ENCODE data around the gene HESX1. TPM values are rescaled to one million over a fixed set of nuclear protein-coding genes. Genes with fewer than 3 reads are reported as not detected.

The HESX1 gene
- total and polyA plus RNA-seq, 2 of the 8 experiments (the other 6 are each of a cell fraction or from before 2014, with no cell fraction given): 7.1 to 12.0 TPM

DNA sequence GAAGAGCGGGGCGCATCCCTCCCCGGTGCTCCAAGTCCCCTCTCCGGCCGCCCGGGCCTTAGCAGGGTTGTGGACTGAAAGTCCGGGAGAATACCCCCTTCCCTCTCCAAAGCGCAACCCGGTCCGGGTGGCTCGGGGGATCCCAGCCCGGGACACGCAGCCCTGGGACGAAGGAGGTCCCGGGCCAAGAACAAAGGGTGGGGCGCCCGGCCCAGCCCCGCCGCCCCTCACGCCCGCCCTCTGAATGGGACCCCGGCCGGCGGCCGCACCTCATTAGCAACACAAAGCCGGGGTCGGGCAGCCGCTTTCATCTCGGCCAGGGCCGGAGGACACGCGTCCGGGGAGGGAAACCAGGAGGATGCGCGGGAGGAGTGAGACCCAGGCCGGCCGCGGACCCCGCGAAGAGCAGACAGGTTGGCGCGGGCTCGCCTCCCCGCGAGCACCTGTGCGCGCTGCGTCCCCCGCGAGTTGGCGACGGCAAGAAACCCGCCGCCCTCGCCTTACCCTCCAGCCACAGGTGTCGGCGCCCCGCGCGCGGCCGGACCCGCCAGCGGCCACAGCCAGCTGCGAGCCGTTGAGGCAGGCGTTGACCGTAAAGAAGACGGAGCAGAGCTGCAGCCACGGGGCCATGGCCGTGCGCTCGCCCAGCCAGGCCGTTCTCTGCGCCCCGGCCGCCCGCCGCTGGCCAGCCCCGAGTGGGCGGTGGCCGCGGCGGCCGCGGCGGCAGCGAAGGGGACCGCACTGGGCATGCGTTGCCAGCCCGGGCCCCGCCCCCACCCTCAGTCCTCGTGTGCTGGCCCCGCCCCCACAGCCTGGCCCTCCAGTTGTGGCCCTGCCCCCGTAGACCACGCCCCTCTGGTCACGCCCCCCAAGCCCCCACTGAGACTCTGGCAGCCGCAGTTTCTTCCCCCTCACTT, 34.9 kb downstream of the HESX1 start, which contains the start of gene IL17RD (continued):
- TF ChIP-seq TAF7 (optimal IDR thresholded peaks at IDR 0.05; ENCODE audit: borderline replicate concordance, low read depth, low read length) (peak; percentile 13), SP1 (IDR thresholded peaks at IDR 0.05; ENCODE audit: low read depth, low read length) (no peak), BACH1 (IDR thresholded peaks at IDR 0.05; ENCODE audit: low read length) (peak; percentile 39), YY1 (IDR thresholded peaks at IDR 0.05; ENCODE audit: low read depth, low read length) (0 out of 2 replicates have a peak, but pooled peaks have one; percentile 7), MAX (IDR thresholded peaks at IDR 0.05) (peak; percentile 49; the same call in 1 of the 2 replicates), JUND (IDR thresholded peaks at IDR 0.05; ENCODE audit: low read length) (no peak), KDM1A (IDR thresholded peaks at IDR 0.05; ENCODE audit: borderline replicate concordance, low read length) (no peak), CTBP2 (IDR thresholded peaks at IDR 0.05; ENCODE audit: borderline replicate concordance, insufficient read depth, insufficient read length, low read length) (no peak), GABPA (IDR thresholded peaks at IDR 0.05; ENCODE audit: borderline replicate concordance, insufficient read depth, low read length) (no peak), HDAC2 (IDR thresholded peaks at IDR 0.05; ENCODE audit: borderline replicate concordance in 1 of 2, low read depth in 2 of 2, low read length in 2 of 2) (peak in 1 of 2 experiments; percentile 12; a peak in 1 of 4 replicates), ASH2L (IDR thresholded peaks at IDR 0.05; ENCODE audit: low read length) (peak; percentile 46)

Measured in H1 (cell line).